ENCODE results near the gene ARMH3.

Gene ARMH3

GRCh38 chr10:101824736-101825135 is 231.2 kb downstream of the ARMH3 start:
- Histone ChIP-seq H3K27me3 (no peaks in the 10 kb centered on the region), H3K4me3 (ENCODE audit: low read depth, low read length) (no peak overlapping the region)

GRCh38 chr10:101818872-101819633 is 236.9 kb downstream of the ARMH3 start:
- Histone ChIP-seq H3K4me3 (ENCODE audit: low read depth, low read length) (peak overlapping the region; percentile 76), H3K9me3 (no peaks in the 10 kb centered on the region), H3K36me3 (peaks cover 5% of the 10 kb centered on the region; the same call in 1 of the 2 replicates), H3K27me3 (no peaks in the 10 kb centered on the region), H3K4me1 (no peaks in the 10 kb centered on the region)
- no peak for TF ChIP-seq CTCF (IDR thresholded peaks at IDR 0.05; ENCODE audit: low read depth, low read length)
- DNase-seq = no peak

More at GRCh38 chr10:101824736-101825135, 231.2 kb downstream of the ARMH3 start:
- H3K36me3 ChIP-seq = no peaks in the 10 kb centered on the region
- H3K4me1 ChIP-seq = no peaks in the 10 kb centered on the region
- no peak for TF ChIP-seq CTCF (IDR thresholded peaks at IDR 0.05; ENCODE audit: low read depth, low read length)
- no peaks in the 10 kb centered on the region for H3K9me3 ChIP-seq
- DNase-seq = no peak

- no peaks in the 10 kb centered on the region for H3K9me3 ChIP-seq
- H3K27me3 ChIP-seq = no peaks in the 10 kb centered on the region
- no peak for TF ChIP-seq CTCF (IDR thresholded peaks at IDR 0.05; ENCODE audit: low read depth, low read length)
- no peaks in the 10 kb centered on the region for H3K4me1 ChIP-seq
- peaks cover 8% of the 10 kb centered on the region for H3K36me3 ChIP-seq
- H3K4me3 ChIP-seq (ENCODE audit: low read depth, low read length) = peak within 1 kb of the TSS; percentile 76
- peak; percentile 97 for DNase-seq
Measured at GRCh38 chr10:101818119-101818871, 237.7 kb downstream of the ARMH3 start, which contains the start of gene OGA. Gene OGA (minus strand): TSS chr10:101818444. CDS start chr10:101818022, 422 bp downstream.

- Histone ChIP-seq H3K27me3 (no peaks in the 10 kb centered on the region), H3K36me3 (peaks cover 13% of the 10 kb centered on the region), H3K9me3 (no peaks in the 10 kb centered on the region), H3K4me3 (ENCODE audit: low read depth, low read length) (peak overlapping the region; percentile 76), H3K4me1 (no peaks in the 10 kb centered on the region)
- DNase-seq = peak; percentile 24
- no peak for TF ChIP-seq CTCF (IDR thresholded peaks at IDR 0.05; ENCODE audit: low read depth, low read length)
Measured at GRCh38 chr10:101817337-101818118, 238.4 kb downstream of the ARMH3 start.

- Histone ChIP-seq H3K4me1 (no peaks in the 10 kb centered on the region), H3K9me3 (no peaks in the 10 kb centered on the region), H3K4me3 (ENCODE audit: low read depth, low read length) (peak overlapping the region; percentile 76), H3K36me3 (peaks cover 19% of the 10 kb centered on the region), H3K27me3 (no peaks in the 10 kb centered on the region)
- no peak for TF ChIP-seq CTCF (IDR thresholded peaks at IDR 0.05; ENCODE audit: low read depth, low read length)
- no peak for DNase-seq
Measured at GRCh38 chr10:101816913-101817336, 239.0 kb downstream of the ARMH3 start.
